Activated CD4-positive, alpha-beta T cell treated with anti-CD3 and anti-CD28 coated beads, Interleukin-2, amount 50 U/mL, for 48 hours (primary cell): Measurements from ENCODE around the gene SRC.

Experiments used
- DNase-seq, 2 experiments: peaks; one replicate each; pipeline ENCODE4 v3.0.0-alpha.2; 2020

The SRC gene

GRCh38 chr20:37437676-37438075 lies 91.7 kb downstream of the SRC start:
- no peak for DNase-seq

- no peak for DNase-seq
Observed at GRCh38 chr20:37438464-37439222, 92.7 kb downstream of the SRC start.

GRCh38 chr20:37439223-37439933 lies 93.4 kb downstream of the SRC start:
- no peak for DNase-seq

DNA sequence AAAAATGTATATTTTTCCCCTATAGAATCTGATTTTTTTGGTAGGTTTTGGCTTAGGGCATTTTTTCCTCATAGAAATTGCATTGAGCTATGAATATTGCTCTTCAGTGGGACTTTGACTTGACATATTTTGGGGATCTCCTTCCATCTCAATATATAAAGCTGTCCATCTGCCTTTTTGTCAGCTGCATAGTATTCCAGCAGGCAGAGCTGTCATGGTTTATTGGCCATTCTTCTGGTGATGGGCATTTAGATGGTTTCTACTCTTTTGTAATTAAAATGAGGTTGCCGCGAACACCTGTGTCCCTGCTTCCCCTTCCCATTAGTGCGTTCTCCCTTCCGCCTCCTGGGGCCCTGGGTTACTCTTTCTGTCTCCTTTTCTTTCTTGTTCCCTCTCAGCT lies 95.1 kb downstream of the SRC start:
- DNase-seq: no peak

DNA sequence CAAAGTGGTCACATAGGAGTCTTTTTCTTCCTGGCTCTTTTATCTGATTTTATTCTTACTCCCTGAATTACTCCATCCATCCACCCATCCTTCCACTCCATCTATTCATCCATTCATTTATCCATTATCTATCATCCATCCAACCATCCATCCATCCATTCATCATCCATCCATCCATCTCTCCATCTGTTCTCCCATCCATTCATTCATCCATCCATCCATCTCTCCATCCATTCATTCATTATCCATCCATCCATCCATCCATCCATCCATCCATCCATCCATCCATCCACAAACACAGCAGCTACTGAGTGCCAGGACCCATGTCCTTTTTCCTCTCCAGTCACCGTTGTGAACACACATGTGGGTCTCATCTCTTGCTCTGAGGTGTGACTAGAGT lies 96.6 kb downstream of the SRC start:
- no peak for DNase-seq

GRCh38 chr20:37442986-37443385 lies 97.0 kb downstream of the SRC start:
- DNase-seq: no peak

DNA sequence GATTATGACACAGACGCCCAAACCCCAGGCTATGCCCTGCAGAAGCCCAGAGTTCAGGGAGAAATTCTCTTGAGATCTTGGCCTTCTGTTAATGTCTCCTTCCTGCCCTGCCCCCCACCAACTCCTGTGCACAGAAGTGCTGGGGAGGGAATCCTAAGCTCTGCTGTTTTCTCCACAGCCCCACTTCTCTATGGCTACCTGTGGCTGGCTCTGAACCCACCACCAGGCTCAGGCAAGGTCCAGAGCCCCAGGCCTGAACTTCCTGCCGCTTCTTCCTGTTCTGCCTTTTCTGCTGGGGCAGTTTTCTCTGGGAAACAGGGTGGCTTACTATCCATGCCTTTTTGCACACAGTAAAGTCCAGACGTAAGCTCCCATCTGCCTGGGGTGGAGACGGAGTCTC lies 97.7 kb downstream of the SRC start:
- no peak for DNase-seq

DNA sequence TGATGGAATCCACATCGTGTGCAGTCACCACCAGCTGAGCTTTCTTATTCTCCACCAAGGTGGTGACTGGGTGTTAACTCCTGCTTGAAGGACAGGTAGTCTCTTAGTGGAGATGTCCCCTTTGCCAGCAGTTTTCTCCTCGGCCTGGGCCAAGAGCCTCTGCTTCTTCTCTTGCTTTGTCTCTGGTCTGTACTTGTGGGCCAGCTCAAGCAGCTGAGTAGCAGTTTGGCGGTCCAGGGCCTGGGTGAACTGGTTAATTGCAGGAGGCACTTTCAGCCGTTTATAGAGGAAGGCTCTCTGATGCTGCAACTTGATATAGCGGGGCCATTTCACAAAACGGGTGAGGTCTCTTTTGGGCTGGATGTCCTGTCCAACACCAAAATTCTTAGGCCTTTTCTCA lies 99.1 kb downstream of the SRC start:
- DNase-seq: no peak

GRCh38 chr20:37446286-37447032 lies 100.5 kb downstream of the SRC start:
- DNase-seq: no peak

DNA sequence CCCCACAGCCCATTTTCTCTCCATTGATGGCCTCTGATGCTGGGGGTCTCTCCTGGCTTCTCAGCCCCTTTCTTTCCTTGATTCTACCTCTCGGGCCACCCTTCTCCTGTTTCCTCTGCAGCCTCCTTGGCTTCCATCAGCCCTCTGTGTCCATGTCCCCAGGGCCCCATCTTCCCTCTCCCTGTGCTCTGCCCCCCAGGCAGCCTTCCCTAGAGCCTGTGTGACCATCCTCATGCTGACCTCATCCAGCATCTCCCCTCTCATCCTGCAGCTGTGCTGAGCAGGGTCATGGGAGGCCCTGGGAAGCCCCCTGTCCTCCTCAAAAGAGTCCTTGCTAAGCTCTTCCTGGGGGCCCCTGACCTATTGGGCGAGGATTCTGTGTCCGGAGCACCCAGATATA lies 101.7 kb downstream of the SRC start:
- DNase-seq: no peak

- no peak for DNase-seq
Observed at GRCh38 chr20:37449276-37449675, 103.3 kb downstream of the SRC start.

DNA sequence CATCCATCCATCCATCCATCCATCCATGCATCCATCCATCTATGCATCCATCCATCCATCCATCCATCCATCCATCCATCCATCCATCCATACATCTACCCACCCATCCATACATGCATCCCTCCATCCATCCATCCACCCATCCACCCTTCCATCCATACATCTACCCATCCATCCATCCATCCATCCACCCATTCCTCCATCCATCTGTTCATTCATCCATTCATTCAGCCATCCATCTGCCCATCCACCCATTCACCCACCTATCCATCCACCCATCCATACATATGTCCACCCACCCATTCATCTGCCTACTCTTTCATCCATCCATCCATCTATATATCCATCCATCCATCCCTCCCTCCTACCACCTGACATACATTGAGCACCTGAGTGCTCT lies 104.4 kb downstream of the SRC start:
- no peak for DNase-seq

- DNase-seq: no peak
Observed at GRCh38 chr20:37451616-37452015, 105.7 kb downstream of the SRC start.

DNA sequence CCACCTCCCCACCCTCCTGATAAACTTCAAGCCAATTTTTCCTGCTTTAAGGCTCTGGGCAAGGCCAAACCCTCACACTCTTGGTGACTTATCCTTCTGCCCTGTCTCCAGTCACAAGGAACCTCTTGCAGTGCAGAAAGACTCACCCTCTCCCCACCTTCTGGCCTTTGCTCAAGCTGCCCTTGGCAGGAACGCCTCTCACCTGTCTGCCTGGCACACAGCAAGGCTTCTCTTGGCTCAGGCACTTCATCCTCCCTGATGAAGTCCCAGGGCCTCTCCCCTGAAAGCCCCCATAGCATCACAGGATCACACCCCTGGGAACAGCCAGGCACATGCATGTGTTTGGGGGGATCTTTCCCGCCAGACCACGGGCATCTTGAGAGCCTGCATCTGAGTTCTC lies 106.3 kb downstream of the SRC start:
- DNase-seq: no peak

- DNase-seq: no peak
Observed at GRCh38 chr20:37453288-37453687, 107.3 kb downstream of the SRC start.

GRCh38 chr20:37453836-37454235 lies 107.9 kb downstream of the SRC start:
- no peak for DNase-seq

GRCh38 chr20:37454636-37455385 lies 108.9 kb downstream of the SRC start:
- DNase-seq: no peak
